GM08714 (cell line): ENCODE results near the gene LPAR1.

Experiments used
- H3K4me3 ChIP-seq: fragments of 200-500 bp; sonication (Bioruptor generic); 2 replicates; pipeline ENCODE4 v1.5.1; 2014; ENCODE audit warnings: mild to moderate bottlenecking, low read length, inconsistent platforms
- ZNF274 ChIP-seq: IDR thresholded peaks from 2 replicates; pipeline ENCODE4 v1.6.1; 2012; ENCODE audit warnings: mild to moderate bottlenecking, low read depth, low read length

Gene LPAR1, protein sequence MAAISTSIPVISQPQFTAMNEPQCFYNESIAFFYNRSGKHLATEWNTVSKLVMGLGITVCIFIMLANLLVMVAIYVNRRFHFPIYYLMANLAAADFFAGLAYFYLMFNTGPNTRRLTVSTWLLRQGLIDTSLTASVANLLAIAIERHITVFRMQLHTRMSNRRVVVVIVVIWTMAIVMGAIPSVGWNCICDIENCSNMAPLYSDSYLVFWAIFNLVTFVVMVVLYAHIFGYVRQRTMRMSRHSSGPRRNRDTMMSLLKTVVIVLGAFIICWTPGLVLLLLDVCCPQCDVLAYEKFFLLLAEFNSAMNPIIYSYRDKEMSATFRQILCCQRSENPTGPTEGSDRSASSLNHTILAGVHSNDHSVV

DNA sequence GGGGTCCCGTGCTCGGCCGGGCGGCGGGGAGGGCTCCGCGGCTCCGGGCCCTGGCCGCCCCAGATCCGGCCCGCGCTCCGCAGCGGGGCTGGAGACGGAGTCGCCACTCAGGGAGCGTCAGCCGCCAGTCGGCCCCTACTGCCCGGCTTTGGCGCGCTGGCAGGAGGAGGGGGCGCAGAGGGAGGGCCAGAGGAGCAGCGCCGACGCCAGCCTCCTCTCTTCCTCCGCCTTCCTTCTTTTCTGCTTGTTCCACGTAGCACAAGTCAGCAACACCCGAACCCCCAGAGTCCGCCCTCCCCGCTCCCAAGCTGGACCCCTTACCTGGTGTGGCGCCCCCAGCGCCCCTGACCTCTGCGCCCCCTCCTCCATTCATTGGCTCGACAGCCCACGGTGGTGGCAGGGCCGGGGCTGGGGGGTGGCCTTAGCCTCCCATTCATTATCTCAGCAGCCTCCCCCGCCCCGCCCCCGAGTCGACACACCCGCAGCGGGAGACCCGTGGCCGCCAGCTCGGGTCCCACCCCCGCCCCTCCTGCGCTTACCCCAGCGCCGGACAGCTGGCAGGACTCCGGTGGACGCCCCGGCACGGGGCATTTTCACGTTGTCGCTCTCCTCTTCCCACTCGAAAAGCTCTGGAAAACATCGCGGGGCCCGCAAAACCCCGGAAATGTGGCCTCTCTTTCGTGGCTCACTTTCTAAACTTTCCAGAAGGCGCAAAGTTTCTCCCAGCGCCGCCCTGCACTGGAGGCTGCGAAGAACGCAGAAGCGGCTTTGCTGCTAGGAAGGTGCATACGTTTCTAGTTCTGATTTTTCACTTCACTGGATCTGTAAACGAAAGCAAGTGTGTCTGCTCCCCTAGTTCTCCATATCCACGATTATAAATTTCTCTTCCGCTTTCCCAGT, at the start of gene LPAR1:
TSS of gene LPAR1 (minus strand) at position 140 of the 900 bp plus-strand sequence. CDS start 66,353 bp downstream, outside the sequence.
- TF ChIP-seq ZNF274, result no peak
- H3K4me3 ChIP-seq, result peak within 1 kb of the TSS; percentile 66

DNA sequence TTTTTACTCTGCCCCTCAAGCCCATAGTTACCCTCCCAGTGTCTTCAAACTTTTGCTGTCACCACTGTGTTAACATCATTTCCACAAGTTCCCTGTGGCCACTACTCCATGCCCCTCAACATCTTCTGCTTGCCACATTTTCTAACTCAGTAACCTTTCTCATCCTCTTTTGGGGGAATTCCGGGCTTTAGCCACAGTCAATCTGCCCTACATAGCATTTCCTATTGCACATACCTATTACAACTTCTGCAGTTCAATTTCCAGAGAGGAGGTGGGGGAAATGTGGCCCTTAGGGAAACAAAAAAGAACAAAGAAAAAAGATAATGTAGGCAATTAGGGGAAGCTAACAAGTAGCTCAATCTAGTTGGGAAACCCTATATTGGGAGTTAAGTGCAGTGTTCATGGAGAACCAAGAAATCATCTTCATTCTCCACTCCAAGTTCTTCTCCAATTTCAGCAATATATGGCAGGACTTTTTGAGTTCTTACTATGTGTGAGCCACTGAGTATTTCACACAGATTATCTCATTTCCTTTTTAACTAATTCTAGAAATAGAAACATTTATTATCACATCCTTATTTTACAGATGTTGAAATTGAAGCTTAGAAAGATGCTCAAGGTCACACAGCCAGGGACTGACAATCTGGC, 40.2 kb upstream of the LPAR1 start:
- TF ChIP-seq ZNF274, result no peak
- H3K4me3 ChIP-seq, result no peak overlapping the region

DNA sequence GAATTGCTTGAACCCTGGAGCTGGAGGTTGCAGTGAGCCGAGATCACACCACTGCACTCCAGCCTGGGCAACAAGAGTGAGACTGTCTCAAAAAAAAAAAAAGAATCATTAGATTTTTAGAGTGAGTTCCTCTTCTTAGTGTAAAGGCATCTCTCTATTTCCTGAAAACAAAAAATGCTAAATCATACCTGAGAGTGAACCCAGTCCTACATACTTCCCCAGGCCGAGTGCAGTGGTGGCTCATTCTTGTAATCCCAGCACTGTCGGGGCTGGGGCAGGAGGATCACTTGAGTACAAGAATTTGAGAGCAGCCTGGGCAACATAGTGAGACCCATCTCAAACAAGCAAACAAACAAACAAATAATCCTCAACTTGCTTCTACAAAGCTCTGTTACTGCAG, 38.2 kb upstream of the LPAR1 start:
- no peak for TF ChIP-seq ZNF274

DNA sequence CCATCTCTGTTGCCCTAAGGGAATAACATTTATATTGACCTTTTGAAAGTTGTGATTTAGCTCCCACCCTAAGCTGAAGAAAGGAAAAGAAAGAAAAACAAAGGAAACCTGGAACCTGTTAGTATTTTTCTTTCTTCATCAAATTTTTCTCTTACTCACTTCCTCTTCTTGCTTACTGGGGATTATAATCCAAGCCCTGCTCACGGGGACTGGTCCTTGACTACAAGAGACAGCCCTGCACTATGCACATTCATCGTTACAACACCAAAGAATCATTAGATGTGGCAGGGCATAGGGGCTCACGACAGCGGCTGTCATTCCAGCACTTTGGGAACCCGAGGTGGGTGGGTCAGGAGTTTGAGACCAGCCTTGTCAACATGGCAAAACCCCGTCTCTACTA, 37.8 kb upstream of the LPAR1 start:
- no peak overlapping the region for H3K4me3 ChIP-seq
- TF ChIP-seq ZNF274, result no peak

More for the DNA sequence above, 38.2 kb upstream of the LPAR1 start:
- no peak overlapping the region for H3K4me3 ChIP-seq

DNA sequence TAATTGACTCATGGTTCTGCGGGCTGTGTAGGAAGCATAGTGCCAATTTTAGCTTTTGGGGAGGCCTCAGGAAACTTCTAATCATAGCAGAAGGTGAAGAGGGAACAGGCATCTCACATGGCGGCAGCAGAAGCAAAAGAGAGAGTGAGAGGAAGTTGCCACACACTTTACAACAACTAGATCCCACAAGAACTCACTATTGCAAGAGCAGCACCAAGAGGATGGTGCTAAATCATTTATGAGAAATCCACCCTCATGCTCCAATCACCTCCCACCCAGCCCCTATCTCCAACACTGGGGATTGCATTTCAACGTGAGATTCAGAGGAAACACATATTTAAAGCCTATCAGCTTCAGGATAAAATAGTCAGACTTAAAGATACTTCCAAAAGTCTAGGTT, 36.1 kb upstream of the LPAR1 start:
- H3K4me3 ChIP-seq, result no peak overlapping the region
- no peak for TF ChIP-seq ZNF274

DNA sequence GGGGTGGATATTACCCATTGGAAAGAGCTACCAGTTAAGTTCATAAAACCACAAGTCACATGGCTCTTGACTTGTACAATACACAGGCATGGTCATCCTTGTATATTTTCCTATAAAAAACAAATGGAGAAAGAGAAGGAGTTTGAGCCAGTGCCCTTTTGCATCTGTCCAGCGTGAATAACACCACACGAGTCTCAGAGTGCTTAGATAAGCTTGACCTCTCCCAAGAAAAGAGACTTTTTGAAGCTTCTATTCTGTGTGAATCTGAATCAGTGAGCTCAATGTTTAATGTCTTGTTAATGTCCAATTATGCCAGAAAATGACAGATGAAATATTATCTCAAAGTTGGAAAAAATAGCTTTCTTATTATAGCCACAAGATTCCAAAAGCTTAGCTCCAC, 30.9 kb upstream of the LPAR1 start:
- H3K4me3 ChIP-seq, result no peak overlapping the region
- TF ChIP-seq ZNF274, result no peak

DNA sequence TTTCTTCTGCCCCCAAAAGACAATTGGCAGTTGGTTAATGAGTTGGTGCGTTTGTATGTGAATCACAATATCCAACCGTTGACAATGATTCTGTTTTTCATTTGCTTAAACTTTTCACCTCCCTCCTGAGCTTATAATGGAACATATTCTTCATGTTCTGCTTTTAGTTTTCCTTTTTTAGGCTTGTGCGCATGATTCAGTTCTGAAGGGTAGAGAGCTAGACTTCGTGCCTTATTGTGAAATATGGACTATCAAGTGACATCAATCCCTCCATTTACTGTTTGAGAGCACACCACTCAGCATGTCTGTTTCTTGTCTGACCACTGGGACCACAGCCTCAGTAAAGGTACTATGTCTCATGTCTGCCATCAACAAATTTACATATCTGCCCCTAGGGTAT, 30.5 kb upstream of the LPAR1 start:
- no peak overlapping the region for H3K4me3 ChIP-seq
- no peak for TF ChIP-seq ZNF274

DNA sequence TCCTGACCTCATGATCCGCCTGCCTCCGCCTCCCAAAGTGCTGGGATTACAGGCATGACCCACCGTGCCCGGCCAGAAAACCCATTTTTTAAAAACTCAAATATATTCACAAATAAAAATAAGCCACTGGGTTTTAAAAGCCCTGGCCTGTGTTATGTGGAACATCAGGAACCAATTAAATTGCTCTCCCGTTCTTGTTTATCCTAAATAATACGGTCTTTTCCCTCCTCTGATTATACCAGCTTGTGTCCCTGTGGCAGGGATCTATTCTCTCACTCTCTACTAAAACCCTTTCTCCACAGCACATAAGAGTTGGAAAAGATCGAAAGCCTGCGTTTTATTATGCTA, 30.1 kb upstream of the LPAR1 start:
- H3K4me3 ChIP-seq, result no peak overlapping the region
- TF ChIP-seq ZNF274, result no peak

DNA sequence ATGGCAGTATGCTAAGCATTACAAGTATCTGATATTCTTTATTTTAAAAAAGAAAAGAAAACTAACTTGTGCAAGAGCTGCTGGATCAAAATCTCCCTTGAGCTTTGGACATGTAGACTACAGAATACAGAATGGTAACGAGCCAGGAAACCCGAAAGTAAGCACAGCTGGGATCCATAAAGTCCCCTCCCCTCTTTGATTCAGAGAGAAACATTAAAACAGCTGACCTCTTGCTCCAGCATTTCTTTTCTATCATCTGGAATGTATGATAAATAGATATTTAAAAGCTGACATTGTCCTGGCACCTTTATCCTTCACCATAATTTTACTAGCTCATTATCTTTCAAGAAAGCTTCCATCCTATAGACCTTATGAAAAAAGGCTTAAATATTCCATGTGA, 28.2 kb upstream of the LPAR1 start:
- H3K4me3 ChIP-seq, result no peak overlapping the region
- no peak for TF ChIP-seq ZNF274

DNA sequence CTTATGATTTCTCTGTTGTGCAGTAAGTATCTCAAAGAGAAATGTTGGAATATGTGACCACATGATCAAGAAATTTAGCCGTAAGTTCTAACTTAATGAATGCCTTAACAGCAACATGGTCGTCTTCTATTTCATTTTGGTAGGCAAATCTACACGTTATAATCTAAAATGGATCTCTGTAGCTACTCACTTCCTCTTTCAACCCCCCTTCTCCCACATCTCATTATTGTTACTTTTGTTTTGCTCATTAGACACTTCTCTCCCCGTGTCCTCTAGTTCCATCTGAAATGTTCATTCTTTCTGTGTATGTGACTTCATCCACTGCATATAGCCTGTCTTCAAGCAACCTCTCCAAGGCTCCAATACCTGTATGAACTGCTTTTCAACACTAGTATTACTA, 27.1 kb upstream of the LPAR1 start:
- no peak overlapping the region for H3K4me3 ChIP-seq
- TF ChIP-seq ZNF274, result no peak

DNA sequence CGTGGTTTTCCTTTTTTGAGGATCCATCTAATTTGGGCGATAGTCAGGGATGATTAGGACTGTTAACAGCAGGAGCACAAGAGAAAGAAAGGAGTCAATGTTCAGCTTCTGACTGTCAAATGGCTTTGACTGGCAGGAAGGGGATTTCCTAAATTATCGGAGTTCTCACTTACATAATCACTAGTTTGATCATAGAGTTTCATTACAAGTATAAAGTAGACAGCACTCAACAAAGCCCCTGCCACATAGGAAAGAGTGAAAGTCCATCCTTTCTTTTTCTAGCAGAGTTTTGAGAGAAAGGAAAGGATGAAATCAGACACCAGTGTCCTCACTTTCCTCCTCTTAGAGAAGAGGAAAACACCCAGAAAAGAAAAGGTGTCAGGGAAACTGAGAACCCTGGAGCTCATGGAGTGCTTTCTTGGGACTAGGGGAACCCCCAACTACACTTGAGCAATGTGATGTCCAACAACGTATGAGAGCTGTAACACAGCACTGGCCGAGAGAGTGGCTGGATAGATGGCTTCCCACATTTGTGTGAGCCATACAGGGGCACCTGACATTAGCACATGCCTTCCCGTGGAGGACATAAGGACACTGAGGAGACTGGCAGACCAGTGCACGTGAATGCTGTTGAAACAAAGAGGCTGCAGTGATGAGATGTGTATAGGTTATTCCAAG, 26.0 kb upstream of the LPAR1 start:
- TF ChIP-seq ZNF274, result no peak

DNA sequence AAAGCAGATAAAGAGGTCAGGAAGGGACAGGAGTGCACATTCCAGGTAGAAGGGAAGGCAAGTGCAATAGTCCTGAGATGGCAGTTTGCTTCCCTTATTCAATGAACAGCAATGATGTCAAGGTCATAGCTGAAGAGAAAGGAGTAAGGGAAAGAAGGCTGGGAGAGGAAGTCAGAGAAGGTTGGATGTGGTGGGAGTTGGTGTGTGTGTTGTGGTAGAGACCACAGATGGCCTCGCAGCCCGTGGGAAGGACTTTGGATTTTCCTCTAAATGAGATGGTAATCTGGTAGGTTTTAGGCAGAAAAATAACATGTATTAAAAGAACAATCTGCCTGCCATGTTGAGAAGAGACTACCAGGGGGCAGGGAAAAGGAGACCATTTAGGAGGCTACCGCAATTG, 25.1 kb upstream of the LPAR1 start:
- H3K4me3 ChIP-seq, result no peak overlapping the region
- no peak for TF ChIP-seq ZNF274

More for the DNA sequence above, 26.0 kb upstream of the LPAR1 start:
- H3K4me3 ChIP-seq, result no peak overlapping the region

DNA sequence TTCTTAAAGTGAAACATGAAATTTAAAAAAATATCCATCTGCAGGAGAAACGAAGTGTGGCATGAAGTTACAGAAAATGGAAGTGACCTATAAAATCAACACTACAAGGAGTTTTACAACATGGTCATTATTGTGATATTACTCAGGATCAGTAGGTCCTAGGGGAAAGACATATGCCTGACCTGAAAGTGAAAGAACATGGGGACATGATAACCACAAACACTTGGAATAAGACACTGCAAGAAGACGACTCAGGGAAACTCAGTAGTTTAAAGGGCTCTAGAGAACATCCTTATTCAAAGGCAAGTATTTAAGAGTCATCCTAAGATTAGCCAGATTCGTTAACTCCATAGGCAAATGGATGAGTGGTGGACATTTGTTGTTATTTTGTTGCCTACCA, 19.9 kb upstream of the LPAR1 start:
- H3K4me3 ChIP-seq, result no peak overlapping the region
- no peak for TF ChIP-seq ZNF274

DNA sequence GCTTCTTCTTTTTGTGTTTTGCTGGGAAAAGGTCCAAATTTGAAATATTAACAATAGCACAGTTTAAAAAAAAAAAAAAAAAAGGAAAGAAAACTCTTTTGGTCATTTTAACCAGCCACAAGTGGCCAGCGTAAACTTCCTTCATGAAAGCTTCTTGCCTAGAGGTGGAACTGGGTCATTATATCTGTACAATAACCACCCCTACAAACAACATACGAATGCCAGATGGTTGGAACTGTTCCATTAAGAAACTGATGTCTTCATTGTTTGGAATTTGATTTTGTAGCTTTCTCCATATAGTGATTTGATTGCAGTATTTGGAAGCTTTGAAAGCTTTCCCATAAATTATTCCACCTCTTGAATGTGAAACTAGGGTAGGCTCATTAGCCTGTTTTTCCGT, 18.3 kb upstream of the LPAR1 start:
- TF ChIP-seq ZNF274, result no peak
- H3K4me3 ChIP-seq, result no peak overlapping the region
